Measurements from ENCODE around the gene FGFR4.

The FGFR4 gene

DNA sequence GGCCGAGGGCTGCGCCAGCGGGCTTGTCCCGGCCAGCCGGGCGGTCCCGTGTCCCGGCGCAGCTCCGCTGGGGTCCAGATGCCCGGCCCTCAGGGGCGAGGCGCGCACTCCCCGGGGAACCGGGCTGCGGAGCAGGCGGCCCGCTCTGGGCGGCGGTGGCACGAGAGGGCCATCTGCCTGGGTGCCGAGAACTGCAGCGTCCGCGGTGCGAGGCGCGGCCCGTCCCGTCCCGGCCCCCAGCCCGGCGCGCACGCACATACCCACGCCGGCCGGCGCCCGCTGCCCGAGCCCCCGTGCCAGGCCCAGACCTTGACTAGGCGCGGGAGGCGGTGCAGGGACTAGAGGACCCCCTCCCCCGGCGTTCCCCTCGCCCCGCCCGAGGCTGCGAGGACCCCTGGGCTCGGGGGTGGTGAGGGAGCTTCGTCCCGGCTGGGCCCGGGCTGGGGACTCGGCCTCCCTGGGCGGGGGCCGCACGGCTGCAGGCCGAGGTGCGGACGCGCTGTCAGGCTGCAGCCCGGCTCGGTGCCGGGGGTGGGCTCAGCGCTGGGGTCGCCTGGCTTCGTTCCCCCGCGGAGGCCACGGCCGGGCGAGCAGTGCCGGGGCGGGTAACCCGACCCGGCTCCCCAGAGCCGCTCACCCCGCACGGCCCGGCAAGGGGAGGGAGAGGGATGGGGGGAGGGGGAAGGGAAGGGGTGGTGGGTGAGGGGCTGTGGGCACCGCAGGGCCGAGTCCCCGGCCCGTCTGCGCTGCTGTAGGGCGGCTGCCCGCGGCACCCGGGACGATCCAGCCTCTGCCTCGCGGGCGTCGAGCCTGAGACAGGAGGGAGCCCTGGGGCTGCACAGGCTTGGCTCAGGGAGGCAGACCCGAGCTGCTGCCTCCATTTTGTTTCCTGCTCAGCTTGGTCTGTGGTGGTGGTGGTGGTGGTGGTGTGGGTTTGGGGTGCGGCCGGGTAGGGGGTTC lies 45.7 kb downstream of the FGFR4 start:
- peak; percentile 58 for DNase-seq

DNA sequence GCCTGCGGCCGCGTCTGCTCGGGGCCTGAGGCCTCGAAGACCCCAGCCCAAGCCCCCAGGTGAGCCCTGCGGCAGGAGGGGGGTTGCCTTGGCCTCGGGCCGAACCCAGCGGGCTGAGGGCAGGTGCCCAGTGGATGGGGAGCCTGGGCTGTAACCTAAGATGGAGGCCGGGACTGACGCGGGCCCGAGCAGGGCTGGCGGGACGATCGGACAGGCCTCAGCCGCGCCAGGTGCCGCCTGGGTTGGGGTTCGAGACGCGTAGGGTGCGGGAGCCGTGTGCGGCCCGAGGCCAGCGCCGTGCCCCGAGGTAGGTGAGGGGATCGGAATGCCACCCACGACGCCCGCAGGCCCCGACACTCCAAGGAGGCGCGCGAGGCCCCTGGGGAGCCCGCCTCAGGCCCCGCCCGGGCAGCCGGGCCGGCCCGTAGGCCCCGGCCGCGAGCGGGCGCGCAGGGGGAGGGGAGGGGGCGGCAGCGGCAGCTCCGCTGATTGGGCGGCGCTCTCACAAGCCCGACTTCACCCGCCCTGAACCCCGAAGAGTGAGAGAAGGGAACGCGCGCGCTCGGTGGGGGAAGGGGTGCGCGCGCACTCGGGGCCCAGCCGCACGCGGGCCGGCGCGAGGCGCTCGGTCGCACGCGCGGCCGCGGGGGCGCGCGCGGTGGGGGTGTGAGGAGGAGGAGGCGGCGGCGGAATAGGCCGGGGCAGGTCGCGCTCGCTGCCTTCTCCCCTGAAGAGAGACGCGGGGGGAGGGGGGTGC lies 46.6 kb downstream of the FGFR4 start, which contains the start of gene NSD1:
TSS of gene NSD1 (plus strand) at position 678 of the 757 bp plus-strand sequence. CDS start 1,331 bp downstream, outside the sequence.
- DNase-seq, result peak; percentile 94

DNA sequence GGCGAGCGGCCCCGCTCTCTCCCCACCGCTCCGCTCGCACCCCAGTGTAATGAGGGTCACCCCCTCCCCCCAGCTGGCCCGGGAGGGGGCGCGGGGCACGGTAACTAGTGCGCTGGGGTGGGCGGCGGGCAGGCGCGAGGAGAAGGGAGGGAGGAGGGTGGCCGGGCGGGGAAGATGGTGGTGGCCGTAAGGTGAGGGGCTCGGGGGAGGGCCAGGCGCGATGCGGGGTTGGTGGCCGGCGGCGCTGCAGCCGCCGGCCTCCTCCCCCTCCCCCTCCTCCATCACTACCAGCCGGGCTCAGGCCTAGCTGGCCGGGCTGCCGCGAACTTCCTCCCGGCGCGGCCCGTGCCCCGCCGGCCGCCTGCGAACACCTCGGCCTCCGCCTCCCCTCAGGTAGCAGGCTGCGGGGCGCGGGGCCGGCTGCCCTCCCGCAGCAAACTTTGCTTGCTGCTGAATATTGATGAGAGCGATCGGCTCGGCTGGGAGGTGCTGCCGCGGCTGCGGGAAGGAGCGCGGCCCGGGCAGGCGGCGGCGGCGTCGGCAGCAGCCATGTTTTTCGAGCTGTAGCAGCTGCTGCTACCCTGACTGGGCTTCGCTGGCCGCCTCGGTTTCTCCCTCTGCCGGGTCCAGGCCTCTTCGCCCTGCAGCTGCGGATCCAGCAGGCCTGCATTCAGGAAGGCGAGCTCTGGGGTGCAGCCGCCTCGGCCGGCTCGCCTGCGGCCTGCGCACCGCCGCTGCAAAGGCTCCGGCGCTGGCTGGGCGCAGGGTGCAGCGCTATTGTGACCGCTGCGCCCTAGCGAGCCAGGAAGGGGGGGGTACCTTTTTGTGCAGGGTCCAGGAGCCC lies 47.4 kb downstream of the FGFR4 start:
- DNase-seq, result peak; percentile 70

DNA sequence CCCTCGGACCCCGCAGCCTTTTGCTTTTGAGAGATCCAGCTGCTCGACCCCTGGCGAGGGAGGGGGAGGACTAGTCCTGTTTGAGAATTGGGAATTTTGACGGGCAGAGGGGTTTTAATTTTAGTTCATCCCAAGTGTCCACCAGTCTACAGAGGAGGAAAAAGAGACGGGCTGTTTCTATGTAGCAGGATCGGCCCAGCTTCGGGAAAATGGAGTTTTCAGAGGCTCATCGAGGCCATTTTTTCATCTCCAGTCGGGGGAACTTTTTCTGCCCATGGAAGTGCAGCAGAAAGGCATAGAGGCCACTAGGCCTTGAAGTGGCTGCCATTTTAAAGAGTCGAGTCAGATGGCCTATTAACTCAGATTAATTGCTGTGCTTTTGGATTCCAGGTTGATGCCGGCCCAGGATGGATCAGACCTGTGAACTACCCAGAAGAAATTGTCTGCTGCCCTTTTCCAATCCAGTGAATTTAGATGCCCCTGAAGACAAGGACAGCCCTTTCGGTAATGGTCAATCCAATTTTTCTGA lies 48.0 kb downstream of the FGFR4 start:
- DNase-seq, result no peak

DNA sequence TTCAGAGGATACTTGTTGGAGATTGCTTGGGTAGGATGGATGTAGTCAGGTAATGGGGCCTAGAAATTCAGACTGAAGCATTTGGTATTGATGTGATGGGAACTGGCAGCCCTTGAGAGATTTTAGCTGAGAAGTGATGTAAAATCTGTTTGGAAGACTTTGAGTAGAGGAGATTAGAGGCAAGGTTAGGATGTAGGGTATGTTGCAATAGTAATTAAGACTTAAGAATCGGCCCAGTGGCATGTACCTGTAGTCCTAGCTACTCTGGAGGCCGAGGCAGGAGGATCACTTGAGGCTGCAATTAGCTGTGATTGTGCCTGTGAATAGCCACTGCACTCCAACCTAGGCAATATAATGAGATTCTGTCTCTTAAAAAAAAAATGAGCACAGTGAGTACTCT lies 53.6 kb downstream of the FGFR4 start:
- DNase-seq, result no peak

DNA sequence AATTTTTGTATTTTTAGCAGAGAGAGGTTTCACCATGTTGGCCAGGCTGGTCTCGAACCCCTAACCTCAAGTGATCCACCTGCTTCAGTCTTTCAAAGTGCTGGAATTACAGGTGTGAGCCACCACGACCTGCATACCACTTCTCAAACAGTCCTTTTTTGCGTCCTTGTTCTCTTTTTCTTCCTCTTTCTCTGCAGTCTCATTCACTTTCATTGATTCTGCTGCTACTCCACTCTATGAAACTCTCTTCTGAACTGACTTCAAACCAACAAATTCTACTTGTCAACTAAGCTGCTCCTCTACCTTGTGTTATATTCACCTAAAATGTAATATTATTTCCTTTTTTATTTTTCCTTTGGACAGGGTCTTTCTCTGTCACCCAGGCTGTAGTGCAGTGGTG lies 54.8 kb downstream of the FGFR4 start:
- no peak for DNase-seq

DNA sequence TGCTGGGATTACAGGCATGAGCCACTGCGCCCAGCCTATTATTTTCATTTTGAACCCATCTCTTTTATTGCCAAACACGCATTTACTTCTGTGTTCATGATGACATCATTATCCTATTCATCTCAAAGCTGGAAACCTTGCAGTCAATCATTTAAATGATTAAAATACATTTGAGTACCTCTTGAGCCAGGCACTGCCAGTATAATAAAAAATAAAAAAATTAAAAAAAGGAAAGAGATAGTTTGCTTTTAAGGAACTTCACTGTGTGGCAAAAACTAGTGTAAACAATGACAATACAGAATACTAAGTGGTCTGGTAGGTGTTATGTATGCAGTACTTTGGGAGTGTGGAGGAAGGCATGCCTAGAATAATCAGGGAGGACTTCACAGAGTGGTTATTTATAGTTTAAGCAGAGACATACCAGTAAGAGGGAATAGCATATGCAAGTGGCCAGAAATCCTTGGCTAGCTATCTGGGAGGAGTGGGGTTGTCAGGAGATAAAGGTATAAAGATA lies 55.4 kb downstream of the FGFR4 start:
- no peak for DNase-seq

DNA sequence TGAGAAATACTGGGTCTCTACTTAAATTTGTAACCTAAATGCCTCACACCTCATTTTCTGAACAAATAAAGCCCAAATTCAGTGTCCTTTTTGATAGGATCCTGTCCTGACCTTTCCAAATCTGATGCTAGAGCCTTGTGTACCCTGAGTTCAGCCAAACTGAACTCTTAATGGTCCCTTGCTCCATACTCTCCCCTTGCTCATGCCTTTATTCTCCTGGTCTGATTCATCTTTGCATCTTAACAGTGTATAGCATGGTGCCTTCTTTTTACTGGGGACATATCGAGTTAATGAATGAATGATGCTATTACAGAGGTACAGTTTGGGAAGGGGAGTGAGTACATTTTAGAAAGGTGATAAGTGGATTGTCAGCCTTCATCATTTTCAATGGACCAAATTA lies 56.1 kb downstream of the FGFR4 start:
- DNase-seq, result no peak

DNA sequence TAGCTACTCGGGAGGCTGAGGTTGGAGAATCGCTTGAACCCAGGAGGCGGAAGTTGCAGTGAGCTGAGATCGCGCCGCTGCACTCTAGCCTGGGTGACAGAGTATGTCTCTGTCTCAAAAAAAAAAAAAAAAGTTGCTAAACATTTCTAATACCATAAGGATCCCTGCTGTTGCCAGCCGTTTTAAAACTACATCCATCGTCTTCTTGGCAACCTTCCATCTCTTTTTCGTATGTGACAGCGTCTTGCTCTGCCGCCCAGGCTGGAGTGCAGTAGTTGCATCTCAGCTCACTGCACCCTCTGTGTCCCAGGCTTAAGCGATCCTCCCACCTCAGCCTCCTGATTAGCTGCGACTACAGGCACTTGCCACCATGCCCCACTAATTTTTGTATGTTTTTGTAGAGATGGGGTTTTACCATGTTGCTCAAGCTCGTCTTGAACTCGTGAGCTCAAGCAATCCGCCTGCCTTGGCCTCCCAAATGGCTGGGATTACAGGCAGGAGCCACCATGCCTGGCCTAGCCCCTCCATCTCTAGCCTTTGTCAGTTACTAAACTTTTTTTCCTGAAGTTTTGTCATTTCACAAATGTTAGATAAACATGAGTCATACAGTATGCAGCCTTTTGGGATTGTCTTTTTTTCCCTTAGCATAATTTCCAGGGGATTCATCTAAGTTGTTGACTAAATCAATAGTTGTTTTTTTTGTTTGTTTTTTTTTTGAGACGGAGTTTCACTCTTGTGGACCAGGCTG lies 60.4 kb downstream of the FGFR4 start:
- no peak for DNase-seq

All from femur (tissue), 1 donor.